Renal pelvis (tissue), 4 donors: ENCODE data around the gene GJA10. TPM values are rescaled to one million over a fixed set of nuclear protein-coding genes. Genes with fewer than 3 reads are reported as not detected.
A peak's percentile ranks its signal among the peaks of the same experiment; 100 is the strongest.

Source experiments
- DNase-seq: peaks from one replicate; pipeline ENCODE4 v3.0.0-alpha.2; 2013
- polyA plus RNA-seq, 3 donors: library from polyadenylated mRNA; unstranded; fragments of 120-200 nt; gene quantifications; one replicate each; pipeline ENCODE4 v1.2.1, GENCODE V29; 2013; ENCODE audit not compliant: insufficient read length in 3 of 3

Gene GJA10
- polyA plus RNA-seq, 3 donors, result not detected

GRCh38 chr6:89916136-89916920, 22.1 kb downstream of the GJA10 start:
- no peak for DNase-seq

GRCh38 chr6:89917216-89917615, 22.9 kb downstream of the GJA10 start:
- DNase-seq, result no peak

DNA sequence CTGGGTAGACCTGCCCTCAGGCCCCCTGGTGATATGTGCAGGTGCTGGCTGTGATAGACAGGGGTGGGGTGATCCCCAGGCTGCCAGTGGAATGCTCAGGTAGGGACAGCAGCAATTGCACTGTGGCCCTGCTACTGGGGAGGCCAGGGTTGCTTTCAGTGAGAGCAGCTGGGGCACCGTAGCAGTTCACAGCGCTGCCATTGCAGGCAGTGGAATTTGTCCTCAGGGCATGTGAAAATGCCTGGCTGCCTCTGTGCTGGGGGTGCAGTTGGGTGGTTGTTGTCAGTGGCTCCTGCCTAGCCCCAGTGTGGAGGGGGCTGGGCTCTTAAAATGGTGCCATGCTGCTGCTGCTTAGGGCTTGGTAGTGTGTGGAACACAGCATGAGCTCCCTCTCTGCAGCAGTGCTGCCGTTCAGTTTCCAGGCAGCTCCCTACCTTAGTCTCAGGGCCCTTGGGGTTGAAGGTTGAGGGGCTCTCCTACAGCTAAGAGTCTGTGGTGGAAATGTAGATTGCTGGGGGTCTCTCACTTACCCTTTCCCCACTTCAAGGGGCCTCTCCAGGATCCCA, 23.6 kb downstream of the GJA10 start:
- no peak for DNase-seq

DNA sequence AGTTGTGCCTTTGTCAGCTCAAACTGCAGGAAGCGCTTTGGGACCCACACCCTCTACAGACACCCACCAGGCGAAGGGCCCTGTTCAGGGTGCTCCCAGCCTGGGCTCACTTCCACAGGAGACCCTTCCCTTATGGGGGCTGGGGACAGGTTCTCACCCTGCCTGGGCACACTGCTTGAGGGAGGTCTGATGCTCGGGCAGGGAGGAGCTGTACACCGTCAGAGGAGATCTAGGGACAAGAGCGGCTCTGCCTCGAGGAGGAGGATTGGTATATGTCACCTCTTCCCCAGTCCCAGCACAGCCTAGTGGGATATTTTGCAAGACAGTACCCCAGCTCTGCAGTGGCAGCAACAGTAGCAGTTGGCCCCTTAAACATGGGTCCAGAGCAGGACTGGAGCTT, 26.9 kb downstream of the GJA10 start:
- DNase-seq, result no peak

DNA sequence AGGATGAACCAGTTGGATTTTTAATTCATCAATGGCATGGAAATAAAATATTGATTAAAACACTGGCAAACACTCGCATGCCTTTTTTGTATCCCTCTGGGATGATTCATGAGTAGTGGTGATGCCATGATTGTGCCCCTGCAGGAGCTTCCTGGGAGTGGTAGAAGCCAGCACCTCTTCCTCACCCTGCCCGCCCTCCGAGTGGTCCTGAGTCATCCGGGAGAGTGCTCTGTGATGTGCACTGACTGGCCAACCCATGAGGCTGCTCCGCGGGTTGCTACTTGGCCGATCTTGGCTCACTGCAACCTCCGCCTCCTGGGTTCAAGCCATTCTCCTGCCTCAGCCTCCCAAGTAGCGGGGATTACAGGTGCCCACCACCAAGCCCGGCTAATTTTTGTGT, 27.4 kb downstream of the GJA10 start:
- DNase-seq, result no peak

GRCh38 chr6:89924231-89924630, 30.0 kb downstream of the GJA10 start:
- no peak for DNase-seq

- no peak for DNase-seq
Measured at GRCh38 chr6:89925826-89926225, 31.6 kb downstream of the GJA10 start.

DNA sequence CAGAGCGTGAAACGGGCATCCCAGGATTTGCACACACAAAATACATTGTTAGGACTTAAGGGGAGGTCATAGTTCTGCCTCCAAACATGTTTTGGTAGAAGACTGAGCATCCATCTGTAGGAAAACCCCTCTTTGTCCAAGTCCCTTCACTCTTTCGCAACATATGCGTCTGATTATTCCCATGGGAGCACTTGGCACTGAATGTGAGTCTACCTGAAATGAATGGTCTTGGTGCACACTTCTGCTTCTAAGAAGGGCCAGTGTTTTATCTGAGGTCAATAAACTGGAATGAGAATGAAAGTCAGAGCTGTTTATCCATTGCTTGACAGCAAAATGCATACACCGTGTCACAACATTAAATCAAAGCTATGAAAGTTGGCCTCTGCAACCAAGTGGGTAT, 33.0 kb downstream of the GJA10 start:
- DNase-seq, result no peak

DNA sequence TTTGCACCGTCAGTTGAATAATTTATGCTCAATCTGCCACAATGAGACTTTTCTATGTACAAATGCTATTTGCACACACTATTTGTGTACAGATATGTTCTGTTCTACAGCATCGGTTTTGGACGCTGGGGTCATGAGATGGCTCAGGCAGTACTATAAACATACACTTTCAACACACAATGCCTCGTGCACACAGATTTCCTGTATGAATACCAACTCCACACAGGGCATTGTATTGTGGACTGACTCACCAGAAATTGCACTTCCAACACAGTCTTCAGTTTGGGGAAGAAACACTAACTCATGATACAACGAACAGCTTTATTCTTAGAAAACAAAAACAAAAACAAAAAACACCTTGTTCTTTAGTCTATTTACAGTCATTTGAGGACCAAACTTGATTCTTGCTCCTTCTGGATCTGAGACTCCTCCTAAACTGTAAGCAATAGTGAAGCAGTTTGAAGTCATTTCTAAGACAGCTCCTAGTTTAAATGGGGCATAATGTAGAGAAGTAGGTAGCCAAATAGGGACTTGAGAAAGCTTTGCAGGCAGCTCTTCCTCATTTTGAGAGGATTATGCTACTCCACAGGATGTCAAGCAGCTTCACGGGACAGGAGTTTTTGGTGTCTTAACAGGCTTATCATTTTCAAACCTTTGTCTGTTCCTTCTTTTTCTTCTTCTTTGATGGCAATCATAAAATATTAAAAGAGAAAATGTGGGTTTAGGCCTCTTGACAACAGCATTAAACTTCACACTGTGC, 33.7 kb downstream of the GJA10 start:
- DNase-seq, result no peak

GRCh38 chr6:89928604-89929003, 34.3 kb downstream of the GJA10 start:
- no peak for DNase-seq

GRCh38 chr6:89930789-89931188, 36.5 kb downstream of the GJA10 start:
- DNase-seq, result no peak

- no peak for DNase-seq
Measured at GRCh38 chr6:89932245-89932802, 38.1 kb downstream of the GJA10 start.

DNA sequence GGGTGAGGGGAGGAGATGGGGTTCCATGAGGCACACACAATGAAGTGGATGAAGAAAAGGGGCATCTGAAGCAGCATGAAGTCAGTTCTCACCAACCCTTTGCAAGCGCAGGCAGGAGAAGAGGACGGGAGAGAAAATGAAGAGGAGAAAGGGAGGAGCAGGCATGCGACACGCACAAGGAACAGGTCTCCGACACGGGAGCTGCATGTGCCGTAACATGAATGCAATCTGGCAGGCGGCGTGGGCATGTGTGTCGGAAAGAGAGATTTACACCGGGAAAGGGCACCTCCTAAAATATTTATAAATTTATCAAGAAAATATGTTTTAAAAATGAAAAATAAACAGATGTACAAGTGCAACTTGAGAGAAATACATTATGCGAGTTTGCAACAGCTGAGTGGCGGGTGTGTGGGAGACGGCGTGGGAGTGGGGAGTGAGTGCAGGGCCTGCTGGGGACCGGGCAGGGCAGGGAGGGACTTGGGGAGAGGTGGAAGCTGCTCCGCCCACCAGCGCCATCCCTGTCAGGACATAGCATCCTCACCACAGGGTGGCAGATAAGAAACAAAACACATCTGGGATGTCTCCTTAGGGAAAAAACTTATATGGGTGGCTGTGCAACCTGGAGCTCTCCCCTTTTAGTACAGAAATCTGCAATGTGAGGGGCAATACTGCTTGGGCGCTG, 40.6 kb downstream of the GJA10 start:
- no peak for DNase-seq

DNA sequence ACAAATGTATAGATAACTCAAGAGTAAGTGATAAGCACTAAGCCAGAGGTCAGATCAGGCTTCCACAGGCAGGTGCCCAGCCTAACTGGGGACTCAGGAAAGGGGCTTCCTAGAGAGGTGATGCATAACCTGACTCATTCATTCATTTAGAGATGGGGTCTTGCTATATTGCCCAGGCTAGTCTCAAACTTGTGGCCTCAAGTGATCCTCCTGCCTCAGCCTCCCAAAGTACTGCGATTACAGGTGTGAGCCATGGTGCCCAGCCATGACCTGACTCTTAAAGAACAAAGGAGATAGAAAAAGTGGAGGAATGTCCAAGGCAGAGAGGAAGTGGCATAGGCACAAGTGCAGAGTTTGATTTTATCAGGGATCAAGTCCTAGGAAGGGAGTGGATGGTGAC, 41.9 kb downstream of the GJA10 start:
- DNase-seq, result no peak

DNA sequence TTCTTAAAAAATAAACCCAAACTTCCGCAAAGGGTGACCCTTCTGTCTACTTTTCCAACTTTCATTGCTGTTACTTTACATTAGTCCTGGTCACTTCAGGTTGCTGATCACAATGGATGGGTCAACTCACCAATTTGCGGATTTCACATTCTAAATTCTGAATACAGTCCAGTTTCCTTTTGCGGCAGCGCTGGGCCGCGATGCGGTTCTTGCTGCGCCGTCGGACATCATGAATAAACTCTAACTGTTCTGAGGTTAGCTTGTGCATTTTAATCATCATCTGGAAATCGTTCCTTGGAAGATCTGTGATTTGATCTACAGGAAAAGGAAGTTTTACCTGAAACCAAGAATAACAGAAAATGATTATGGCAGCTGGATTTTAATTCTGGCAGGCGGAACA, 43.7 kb downstream of the GJA10 start:
- DNase-seq, result no peak

DNA sequence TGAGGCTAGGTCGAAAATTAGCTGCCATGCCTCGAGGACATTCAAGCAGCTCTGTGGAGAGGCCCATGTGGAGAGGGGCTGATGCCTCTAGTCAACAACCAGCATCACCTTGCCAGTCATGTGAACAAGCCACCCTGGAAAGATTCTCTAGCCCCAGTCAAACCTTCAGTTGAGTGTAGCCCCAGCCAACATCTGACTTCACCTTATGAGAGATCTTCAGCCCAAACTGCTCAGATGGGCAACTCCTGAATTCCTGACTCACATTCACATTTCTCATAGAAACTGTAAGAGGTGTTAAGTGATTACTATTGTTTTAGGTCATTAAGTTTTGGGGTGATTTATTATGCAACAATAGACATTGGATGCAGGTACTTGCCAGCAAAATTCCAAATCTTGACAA, 44.9 kb downstream of the GJA10 start:
- DNase-seq, result no peak

GRCh38 chr6:89940225-89941027, 46.2 kb downstream of the GJA10 start:
- DNase-seq, result peak; percentile 80

- DNase-seq, result no peak
Measured at GRCh38 chr6:89941031-89941762, 46.9 kb downstream of the GJA10 start.

DNA sequence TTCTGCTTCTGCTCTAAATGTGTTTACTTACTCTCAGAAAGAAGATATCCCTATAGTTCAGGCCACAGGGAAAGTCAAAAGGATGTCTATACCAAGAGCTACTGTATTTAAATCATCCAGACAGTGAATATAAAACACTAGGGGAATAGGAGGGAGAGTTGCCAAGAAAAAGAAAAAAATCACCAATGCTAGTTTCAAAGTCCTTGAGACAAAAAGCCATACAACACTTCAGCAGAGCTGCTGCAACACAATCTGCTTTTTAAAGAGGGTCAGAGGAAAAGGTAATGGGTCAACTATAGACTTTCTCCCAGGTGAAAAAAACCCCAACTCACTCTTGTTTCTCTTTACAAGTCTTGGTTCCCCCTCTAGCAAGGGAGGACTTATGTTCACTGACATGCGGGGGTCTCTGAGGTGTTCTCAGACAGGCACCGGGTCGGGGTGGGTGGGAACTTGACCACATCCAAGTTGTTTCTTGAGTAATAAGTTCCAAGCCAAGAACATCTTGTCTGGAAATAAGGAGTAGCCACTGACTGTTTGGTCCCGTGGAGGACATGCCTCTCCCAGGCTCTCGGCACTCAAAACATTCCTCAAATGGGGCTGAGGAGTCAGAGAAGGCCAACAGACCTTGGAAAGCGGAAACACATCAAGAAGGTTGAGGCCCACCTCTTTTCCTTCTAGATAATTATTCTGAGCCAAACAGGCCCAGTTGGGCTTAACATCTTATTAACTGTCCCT, 47.7 kb downstream of the GJA10 start:
- peak; percentile 47 for DNase-seq

DNA sequence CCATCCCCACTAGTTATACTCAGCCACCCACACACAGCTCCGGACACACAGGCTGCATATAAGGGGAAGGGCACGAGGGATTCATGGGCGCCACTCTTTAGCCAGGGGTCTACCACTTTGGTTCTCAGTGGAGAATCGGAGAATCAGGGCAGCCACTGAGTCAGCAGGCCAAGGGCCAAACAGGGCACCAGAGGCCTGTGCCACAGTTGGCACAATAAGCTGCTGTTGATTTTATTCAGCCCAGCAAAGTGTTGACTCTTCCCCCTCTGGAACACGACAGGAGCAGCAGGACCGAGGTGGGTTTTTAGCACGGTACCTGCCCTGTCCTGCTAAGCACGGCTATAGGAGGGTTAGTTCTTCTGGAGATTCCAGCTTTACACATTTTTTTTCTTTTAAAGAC, 48.3 kb downstream of the GJA10 start:
- no peak for DNase-seq
